H7 (cell line): ENCODE measurements around the gene ABCC2. TPM values are rescaled to one million over a fixed set of nuclear protein-coding genes. Genes with fewer than 3 reads are reported as not detected.
"Not testable (repeated sequence)": the region's sequence is repeated elsewhere in the genome, so short reads cannot be mapped to it uniquely, and the experiment has no call there.

ENCODE experiments used
- DNase-seq: peaks from one replicate; pipeline ENCODE4 v3.0.0; 2012
- H3K27me3 ChIP-seq: 2 replicates; pipeline ENCODE4 v1.6.0; 2011; ENCODE audit warnings: mild to moderate bottlenecking, low read length; ENCODE audit not compliant: control insufficient read depth, insufficient read depth
- H3K36me3 ChIP-seq: replicated peaks from 2 replicates; pipeline ENCODE4 v1.5.1; 2011; ENCODE audit warnings: low read length; ENCODE audit not compliant: control insufficient read depth, insufficient read depth
- H3K4me3 ChIP-seq: 2 replicates; pipeline ENCODE4 v1.5.1; 2011; ENCODE audit warnings: low read depth, mild to moderate bottlenecking, control low read depth, low read length, moderate library complexity; ENCODE audit not compliant: insufficient read depth
- total RNA-seq: library from RNA; depleted of rRNA; stranded (reverse); fragments of >200 nt; shearing (Covaris generic); gene quantifications from 2 replicates; pipeline ENCODE4 v1.2.3, GENCODE V29; 2014

ABCC2 gene
- total RNA-seq, 1 experiment from 2014 or later, result 0.14 TPM

DNA sequence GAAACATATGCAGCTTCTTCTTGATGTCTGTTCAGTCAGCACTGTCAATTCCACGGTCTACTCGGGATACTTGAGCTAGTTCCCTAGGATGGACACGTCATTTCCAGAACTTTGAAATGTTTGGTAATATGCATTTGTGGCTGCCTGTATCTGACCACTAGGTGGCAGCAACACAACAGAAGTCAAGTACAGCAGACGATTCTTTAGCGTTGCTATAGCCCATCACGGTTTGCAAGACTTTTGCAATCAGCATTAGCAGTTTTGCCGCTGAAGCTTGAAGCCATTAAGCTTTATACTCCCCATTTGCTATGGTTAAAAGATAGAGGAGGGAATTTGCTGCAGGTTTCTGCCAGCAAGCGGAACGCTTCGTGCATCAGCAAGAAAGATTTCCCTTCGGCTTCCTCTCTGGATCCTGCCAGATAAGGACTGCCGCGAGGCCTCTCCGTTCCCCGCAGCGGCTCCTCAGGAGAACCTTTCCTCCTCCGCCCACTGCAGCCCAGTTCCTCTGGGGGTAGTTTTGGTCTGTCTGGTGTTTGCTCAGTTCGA lies 63.5 kb downstream of the ABCC2 start:
- peak; percentile 66 for DNase-seq
- H3K27me3 ChIP-seq, result no peaks in the 10 kb centered on the region
- H3K4me3 ChIP-seq, result no peak overlapping the region
- H3K36me3 ChIP-seq, result no peaks in the 10 kb centered on the region

DNA sequence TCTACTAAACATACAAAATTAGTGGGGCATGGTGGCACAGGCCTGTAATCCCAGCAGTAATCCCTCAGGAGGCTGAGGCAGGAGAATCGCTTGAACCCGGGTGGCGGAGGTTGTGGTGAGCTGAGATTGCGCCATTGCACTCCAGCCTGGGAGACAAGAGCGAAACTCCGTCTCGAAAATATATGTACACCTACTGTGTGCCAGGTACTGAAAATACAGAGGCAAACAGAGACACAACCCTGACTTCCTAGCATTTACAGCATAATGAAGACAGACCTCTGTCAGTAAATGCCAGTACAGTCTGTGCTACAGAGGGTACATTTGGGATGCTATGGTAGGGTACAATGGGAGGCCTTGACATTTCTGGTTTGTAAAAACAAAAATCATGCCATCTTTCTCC lies 66.6 kb downstream of the ABCC2 start:
- no peaks in the 10 kb centered on the region for H3K27me3 ChIP-seq
- no peak for DNase-seq
- no peaks in the 10 kb centered on the region for H3K36me3 ChIP-seq
- no peak overlapping the region for H3K4me3 ChIP-seq

DNA sequence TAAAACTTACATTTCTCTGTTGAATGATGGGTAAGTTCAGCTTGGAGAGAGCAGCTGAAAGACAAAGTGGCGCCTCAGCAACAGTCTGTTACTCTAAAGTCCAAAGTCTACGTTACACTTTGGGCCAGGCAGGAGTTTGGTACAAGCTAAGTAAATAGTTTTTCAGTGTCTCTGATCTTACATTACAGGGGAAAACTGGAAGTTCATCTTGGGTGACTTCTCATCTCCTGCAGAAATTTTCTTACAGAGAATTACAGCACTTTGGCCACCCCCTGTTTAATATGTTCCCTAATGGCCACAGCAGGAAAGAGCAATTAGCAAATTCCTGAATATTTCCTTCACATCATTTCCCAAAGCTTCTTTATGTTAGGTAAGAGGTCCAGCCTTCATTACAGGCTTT lies 67.1 kb downstream of the ABCC2 start:
- DNase-seq, result no peak
- no peak overlapping the region for H3K4me3 ChIP-seq
- H3K27me3 ChIP-seq, result no peaks in the 10 kb centered on the region
- no peaks in the 10 kb centered on the region for H3K36me3 ChIP-seq

DNA sequence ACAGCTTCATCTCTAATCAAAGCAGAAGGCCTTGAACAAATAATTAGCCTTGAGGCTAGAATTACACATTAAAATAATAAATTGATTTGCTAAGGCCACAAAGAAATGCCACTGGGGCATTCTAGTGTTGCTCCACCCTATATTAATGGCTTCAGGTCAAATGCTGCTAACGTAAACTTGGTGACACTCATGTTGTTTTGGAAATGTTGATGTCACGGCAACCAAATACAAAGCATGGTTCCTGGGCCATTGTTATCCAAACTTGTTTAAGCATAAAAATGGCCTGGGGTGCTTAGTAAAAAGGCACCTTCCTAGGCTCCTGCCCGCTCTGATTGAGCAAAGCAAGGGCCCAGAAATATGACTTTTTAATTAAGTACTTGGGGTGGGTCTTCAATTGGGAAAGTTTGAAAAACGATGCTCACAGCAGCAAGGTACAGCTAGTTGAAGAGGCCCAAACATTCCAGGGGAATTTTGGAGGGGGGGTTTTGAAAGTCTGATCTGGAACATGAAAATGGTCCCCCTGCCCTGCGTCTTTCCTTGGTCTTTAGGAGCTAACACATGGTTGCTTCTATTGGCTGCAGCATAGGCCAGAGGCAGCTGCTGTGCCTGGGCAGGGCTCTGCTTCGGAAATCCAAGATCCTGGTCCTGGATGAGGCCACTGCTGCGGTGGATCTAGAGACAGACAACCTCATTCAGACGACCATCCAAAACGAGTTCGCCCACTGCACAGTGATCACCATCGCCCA lies 67.8 kb downstream of the ABCC2 start:
- no peak overlapping the region for H3K4me3 ChIP-seq
- no peaks in the 10 kb centered on the region for H3K27me3 ChIP-seq
- DNase-seq, result peak; percentile 30
- no peaks in the 10 kb centered on the region for H3K36me3 ChIP-seq

DNA sequence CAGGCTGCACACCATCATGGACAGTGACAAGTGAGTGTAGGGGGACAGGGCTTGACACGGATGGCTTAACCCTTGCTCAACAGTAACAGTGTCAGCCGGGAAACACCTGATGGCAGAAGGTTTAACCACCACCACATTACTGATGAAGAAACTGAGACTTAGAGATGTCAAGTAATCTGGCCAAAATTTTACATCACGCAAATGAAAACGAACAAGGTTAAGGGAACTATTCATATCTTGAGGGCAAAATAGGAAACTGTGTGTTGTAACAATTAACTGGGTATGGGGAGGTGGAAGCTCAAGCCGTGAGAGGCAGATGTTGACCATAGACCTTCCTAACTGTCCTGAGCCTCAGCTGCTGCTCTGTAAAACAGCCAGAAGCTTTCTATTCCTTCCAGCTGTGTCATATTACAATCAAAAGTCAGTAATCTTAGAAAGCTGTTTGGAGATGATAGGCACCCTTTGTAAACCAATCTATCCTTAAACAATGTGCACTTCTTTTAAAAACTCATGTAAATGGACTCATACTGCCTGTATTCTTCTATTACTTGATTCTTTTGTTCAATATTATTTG lies 68.4 kb downstream of the ABCC2 start:
- Histone ChIP-seq H3K36me3 (no peaks in the 10 kb centered on the region), H3K27me3 (no peaks in the 10 kb centered on the region), H3K4me3 (no peak overlapping the region)
- no peak for DNase-seq

DNA sequence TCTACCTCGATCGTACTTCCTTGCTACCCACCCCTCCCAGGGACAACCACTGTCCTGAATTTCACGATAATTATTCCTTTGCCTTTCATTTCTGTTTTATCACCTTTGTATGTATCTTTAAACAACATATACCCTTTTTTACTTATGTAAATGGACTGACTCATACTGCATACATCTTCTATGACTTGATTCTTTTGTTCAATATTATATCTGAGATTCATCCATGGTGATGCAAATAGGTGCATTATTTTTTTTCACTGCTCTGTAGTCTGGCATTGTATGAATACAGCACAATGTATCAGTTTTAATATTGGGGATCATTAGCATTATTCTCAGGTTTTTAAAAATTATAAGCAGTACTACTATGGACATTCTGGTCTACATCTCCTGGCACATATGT lies 69.4 kb downstream of the ABCC2 start:
- DNase-seq, result no peak
- H3K27me3 ChIP-seq, result no peaks in the 10 kb centered on the region
- no peaks in the 10 kb centered on the region for H3K36me3 ChIP-seq
- H3K4me3 ChIP-seq, result no peak overlapping the region

DNA sequence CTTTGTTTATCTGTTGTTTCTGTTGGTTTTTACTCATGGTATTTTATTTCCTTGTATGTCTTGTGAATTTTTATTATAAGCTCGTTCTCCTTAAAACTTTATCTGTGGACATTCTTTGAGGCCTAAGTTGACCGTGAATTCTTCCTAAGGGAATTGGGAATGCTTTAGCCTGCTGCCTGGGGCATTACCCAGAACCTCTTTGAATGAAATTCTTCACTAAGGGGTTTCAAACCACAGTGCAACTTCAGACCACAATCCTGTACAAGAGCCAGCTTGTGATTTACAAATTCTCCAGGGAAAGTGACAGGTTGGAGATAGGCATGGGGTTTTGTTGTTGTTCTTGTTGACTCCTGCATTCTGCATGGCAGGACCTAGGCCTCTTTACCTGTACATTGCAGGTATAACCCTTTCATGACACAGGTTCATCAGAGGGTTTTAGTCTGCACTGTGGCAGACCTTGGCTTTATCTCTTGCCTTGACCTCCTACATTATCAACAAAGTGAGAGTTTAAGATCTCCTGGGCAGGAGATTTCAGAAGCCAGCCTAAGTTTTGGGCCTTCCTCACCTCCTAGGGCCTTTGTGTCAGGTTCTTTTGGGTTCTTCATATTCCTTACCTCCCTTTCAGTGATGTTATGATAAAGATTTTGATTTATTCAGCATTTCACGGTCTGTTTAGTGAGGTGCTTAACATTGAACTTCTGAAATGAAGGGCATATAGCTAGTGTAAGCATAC lies 70.2 kb downstream of the ABCC2 start:
- no peaks in the 10 kb centered on the region for H3K36me3 ChIP-seq
- no peaks in the 10 kb centered on the region for H3K27me3 ChIP-seq
- no peak overlapping the region for H3K4me3 ChIP-seq
- DNase-seq, result no peak

DNA sequence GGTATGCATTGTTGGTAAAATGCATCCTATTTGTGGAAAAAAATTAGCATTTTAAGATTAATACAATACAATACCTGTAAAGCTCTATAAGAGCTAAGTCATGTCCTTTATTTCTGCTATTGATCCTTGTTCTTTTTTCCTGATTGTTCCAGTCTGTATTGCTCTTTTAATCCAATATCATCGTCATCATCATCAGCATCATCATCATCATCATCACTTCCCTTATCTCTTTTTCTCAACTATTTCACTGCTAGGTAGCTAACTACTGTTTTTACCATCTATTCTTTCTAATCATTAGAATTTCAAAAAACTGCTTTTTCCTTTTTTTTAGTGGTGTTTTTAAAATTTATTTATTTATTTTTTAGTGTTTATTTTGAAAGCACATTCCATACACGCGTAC lies 71.2 kb downstream of the ABCC2 start:
- Histone ChIP-seq H3K27me3 (no peaks in the 10 kb centered on the region), H3K36me3 (no peaks in the 10 kb centered on the region), H3K4me3 (no peak overlapping the region)
- no peak for DNase-seq

DNA sequence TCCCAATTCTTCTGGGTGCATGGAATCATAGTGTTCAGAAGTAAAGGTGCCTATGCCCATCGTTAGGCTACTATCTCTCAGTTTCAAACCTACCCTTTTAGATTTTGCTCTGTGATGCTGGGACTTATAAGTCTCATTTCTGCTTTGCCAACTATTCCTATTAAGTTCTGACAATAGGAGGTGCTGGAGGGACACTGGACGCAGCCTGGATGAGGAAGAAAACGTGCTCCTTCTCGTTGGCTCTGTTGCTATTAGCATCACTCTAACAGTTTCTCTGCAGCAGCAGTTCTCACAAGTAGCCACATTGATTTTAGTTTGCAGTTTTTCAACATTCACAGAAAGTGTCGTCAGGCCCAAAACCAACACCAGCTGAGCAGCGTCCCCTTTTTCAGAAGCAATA lies 72.4 kb downstream of the ABCC2 start:
- no peak overlapping the region for H3K4me3 ChIP-seq
- no peak for DNase-seq
- no peaks in the 10 kb centered on the region for H3K36me3 ChIP-seq
- no peaks in the 10 kb centered on the region for H3K27me3 ChIP-seq

DNA sequence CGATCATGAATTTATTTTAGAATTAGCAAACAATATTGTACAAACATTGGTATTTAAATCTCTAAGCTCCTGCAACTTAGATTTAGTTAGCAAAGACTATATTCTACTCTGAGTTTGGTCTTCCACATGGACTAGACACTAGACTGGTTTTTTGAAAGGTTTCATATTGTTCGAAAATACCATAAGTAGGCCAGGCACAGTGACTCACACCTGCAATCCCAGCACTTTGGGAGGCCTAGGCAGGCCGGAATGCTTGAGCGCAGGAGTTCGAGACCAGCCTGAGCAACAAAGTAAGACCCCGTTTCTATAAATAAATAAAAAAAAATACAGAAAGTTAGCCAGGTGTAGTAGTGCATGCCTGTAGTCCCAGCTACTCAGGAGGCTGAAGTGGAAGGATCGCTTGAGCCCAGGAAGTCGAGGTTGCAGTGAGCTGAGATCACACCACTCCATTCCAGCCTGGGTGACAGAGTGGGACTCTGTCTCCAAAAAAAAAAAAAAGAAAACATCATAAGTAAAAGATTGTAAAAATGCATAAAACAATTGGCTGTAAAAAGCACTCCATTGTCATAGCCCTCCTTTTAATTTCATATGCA lies 73.1 kb downstream of the ABCC2 start:
- Histone ChIP-seq H3K4me3 (no peak overlapping the region), H3K27me3 (no peaks in the 10 kb centered on the region), H3K36me3 (no peaks in the 10 kb centered on the region)
- no peak for DNase-seq

DNA sequence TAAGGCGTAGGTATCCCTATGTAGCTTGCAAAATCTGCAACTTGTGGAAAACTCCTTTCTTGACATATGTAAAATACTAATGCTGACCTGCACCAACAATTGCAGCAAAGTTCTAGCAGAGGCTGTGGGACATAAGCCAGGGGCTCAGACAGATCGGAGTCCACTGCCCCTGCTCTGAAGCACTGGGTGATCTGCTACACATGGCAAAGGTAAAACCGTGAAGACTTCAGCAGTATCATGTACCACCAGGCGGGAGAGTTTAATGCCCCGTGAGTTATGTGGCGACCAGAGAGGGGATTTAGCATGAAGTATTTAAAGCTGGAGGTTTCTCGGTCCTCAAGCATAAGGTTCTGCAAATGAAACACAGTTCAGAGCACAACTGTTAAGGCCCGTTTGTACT lies 76.4 kb downstream of the ABCC2 start:
- no peak for DNase-seq

DNA sequence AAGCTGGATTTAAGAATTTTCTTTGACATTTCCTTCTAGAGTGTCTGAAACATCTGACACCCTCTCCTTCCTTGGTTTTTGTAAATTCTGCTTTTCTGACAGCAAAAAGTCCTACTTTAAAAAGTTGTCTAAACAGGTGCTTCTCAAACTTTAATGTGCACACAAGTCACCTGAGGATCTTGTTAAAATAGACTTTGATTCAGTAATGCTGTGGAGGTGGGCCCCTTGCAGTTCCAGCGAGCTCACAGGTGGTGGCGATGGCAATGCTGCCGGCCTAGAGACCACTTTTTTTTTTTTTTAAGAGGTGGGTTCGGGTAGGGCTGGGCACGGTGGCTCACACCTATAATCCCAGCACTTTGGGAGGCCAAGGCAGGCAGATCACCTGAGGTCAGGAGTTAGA lies 77.1 kb downstream of the ABCC2 start:
- Histone ChIP-seq H3K27me3 (no peaks in the 10 kb centered on the region), H3K36me3 (no peaks in the 10 kb centered on the region), H3K4me3 (no peak overlapping the region)
- DNase-seq, result no peak

More for the DNA sequence above, 76.4 kb downstream of the ABCC2 start:
- Histone ChIP-seq H3K4me3 (no peak overlapping the region), H3K36me3 (no peaks in the 10 kb centered on the region), H3K27me3 (no peaks in the 10 kb centered on the region)

DNA sequence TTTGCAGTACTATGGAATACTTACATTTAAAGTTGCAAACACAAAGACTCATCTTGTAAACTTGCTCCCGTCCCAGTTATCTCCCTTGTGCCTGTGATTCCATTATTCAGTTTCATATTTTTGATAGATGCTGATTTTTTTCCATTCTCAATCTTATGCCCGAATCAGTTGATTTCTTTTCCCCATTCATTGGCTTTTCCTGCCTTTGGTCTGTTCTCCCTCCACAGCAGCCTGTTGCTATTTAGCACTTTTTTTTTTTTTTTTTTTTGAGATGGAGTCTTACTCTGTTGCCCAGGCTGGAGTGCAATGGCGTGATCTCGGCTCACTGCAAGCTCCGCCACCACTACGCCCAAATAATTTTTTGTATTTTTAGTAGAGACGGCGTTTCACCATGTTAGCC lies 78.0 kb downstream of the ABCC2 start:
- H3K27me3 ChIP-seq, result no peaks in the 10 kb centered on the region
- H3K36me3 ChIP-seq, result no peaks in the 10 kb centered on the region
- DNase-seq, result no peak
- no peak overlapping the region for H3K4me3 ChIP-seq

DNA sequence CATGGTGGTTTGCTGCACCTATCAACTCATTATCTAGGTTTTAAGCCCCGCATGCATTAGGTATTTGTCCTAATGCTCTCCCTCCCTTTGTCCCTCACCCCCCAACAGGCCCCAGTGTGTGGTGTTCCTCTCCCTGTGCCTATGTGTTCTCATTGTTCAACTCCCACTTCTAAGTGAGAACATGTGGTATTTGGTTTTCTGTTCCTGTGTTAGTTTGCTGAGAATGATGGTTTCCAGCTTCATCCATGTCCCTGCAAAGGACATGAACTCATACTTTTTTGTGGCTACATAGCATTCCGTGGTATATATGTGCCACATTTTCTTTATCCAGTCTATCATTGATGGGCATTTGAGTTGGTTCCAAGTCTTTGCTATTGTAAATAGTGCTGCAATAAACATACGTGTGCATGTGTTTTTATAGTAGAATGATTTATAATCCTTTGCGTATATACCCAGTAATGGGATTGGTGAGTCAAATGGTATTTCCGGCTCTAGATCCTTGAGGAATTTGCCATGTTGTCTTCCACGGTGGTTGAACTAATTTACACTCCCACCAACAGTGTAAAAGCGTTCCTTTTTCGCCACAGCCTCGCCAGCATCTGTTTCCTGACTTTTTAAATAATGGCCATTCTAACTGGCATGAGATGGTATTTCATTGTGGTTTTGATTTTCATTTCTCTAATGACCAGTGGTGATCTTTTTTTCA lies 81.2 kb downstream of the ABCC2 start:
- not testable (repeated sequence) for H3K27me3 ChIP-seq, H3K36me3 ChIP-seq, DNase-seq, H3K4me3 ChIP-seq
